Left cardiac atrium (tissue), 4 donors: ENCODE measurements around the gene DHX15. TPM values are rescaled to one million over a fixed set of nuclear protein-coding genes. Genes with fewer than 3 reads are reported as not detected.
A peak's percentile ranks its signal among the peaks of the same experiment; 100 is the strongest.

Experiments used
- ATAC-seq, 2 donors: fragments of 200-7000 bp; cut with Tn5 transposase; one replicate each; pipeline ENCODE4 v1.9.1; 2020; ENCODE audit warnings: mild to moderate bottlenecking in 2 of 2, moderate library complexity in 2 of 2
- DNase-seq: peaks from one replicate; pipeline ENCODE4 v3.0.0-alpha.2; 2020
- intact Hi-C, 2 donors: fragments of 100-400 bp; cut with DNase I; formaldehyde crosslinking; loops; one replicate each; pipeline versions ENCODE4 v1.14.1 to v1.15.1; 2022 to 2023
- long read RNA-seq: library from polyadenylated mRNA; unstranded; transcript quantifications from one replicate; pipeline ENCODE4 v2.0.0, GENCODE V29; 2021
- total RNA-seq, 2 donors: library from RNA; stranded (reverse); fragmentation: NEBNext Ultra II Directional; extraction: Animal tissue kit (Norgen Biotek cat#: 25700); gene quantifications; one replicate each; pipeline ENCODE4 v1.2.1, GENCODE V29; 2021
- donor health status: DM: no; HTN: yes; CAD: no.
- donor health status: DM: no; HTN: yes; CAD: no; lungs with severe emphysema.
- donor health status: DM: yes; HTN: yes; CAD: no.
- donor health status: Dilated cardiomyopathy.

The DHX15 gene
- 10 to 100 TPM; 53.2 to 87.3 TPM for total RNA-seq
- long read RNA-seq, transcript DHX15-201 (14 exons, 2,994 nt): major isoform, 99 of 118 reads
- long read RNA-seq, partial matches to known transcripts: 12 of 118 reads
- long read RNA-seq, other reads (novel, unspliced or antisense): 7 of 118 reads

DNA sequence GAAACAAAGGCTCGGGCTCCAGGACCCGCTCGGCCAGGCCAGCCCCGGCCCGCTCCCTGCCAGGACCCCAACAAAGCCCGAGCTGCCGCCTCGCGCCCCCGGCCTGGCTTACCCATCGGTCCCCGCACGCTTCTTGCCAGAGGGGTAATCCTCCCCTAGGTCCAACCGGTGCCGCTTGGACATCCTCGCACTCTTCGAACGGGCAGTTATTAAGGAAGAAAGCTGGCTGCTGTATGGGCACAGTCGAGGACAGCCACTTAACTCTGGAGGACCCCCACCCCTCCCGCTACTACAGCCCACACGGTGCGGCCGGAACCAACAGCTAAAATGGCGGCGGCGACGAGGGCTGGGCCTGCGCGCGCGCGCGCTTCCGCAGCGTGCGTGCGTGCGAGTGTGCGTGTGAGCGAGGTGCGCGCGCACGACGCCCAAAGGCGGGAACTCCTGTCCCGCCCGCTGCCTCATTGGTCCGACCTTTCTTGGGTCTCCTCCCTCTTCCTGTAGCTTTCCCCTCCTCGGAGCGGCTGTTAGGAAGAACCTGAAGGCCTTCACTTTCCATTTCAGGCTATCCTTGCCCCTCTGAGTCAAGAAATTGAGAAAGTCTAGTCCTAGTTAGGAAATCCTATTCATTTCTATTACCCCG, at the start of gene DHX15:
Gene DHX15 (minus strand): TSS at position 344 of the 640 bp plus-strand sequence. CDS start 161 bp downstream, at position 183.
- DNase-seq (peak; percentile 97), ATAC-seq (peak; percentile 97 to 99)
- intact Hi-C loops: loop anchor here in 1 of 2 donors (10.0 kb wide), 1 partner anchor 210 kb away; the partner anchor contains the start of gene SOD3

DNA sequence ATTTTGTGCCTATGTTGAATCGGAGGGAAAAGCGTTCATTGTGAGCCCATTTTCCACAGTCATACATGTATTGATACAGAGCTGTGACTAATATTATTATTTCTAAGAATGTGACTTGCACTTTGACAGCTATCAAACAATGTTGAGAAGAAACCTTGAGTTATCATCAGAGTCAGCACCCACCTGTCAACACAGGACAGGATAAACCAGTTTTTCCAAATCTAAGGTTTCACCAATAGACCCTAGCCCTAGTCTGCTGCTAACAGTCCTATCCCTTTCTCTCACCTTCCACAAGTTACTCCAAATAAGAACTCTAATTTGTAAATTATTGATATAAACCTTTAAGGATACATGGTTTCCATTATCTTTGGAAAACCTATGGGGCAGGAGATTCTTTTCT, 47.7 kb upstream of the DHX15 start:
- intact Hi-C loops: no loop called here
- DNase-seq (no peak), ATAC-seq (no peak)

DNA sequence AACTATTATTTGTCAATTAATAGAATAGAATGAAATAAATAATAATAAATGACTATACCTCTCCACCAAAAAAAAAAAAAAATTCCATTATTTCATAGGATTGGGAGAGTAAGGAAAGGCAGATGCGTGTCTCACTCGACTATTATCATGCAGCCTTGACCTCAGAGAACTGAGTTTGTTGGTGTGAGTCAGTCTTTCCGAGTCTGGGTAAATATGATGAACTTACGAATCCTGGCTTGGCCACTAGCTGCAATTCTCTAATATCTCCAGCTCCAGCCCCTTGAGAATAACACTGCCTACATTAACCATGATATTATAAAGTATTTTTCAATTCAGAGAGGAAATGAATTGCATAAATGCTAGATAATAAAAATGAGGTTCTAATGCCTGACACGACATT, 46.6 kb upstream of the DHX15 start:
- DNase-seq: no peak
- peak in 1 of 2 donors; percentile 73 for ATAC-seq
- intact Hi-C loops: no loop called here

DNA sequence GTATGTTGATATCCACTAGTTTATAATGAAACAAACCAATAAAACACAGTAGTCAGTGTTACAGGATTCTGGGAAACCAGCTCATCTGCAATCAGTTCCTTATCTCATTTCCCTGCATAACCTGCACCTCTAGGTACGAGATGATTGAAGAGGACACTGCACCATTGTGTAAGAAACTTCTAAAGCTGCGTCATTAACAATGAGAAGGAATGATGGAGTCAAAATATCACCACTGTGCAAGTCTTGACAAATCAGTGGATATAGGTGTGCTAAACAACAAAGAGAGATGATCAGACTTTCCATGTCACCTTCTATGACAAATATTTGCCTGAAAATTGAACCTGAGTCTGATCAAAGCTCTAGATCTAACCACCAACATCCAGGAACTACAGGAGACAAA, 40.7 kb upstream of the DHX15 start:
- DNase-seq: no peak
- intact Hi-C loops: no loop called here
- no peak for ATAC-seq

DNA sequence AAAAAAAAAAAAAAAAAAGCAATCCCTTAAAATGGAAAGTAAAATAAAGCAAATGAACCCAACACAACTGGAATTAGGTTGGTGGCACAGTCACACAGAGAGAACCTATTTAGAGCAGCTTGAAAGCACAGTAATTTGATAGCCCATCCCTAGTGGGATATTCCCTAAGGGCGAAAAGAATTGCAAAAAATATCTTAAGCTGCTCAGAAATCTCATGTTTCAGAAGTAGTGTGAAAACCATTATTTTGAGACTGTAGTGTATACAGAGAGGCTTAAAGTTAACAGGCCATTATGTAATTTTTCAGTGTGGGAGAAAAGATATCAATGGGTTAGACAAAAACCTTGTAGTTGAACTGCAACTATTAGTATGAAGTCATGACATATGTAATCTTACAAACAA, 40.0 kb upstream of the DHX15 start:
- DNase-seq: no peak
- intact Hi-C loops: no loop called here
- no peak for ATAC-seq

DNA sequence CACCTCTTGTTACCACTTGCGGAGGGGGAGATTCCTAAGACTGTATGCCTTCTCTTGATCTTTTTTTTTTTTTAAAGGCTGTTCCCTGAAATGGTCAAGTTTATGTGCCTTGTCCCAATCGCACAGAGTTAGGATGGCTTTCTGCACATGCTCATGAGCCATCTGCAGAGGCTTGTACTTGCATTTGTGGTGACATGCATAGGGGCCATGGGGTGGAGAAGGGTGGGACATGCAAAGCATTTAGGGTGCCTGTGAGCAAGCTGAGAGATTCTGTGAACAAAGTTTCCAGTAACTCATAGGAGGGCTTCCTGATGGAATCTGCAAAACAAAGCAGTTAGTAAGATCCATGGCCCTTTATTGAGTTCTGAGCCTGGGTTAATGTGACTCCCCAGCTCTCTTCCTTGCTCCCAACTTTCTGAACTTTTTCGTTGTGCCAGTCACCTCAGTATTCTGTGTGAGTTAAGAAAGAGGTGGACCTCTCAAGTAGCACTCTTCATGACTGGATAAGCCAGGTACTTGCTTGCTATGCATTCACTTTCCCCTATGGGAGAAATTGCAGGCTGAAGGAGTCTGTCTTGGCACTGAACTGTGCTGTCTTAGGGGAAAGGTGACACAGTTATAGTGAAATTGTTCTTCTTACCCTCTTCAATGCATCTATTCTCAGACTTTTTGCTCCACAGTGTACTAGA, 37.9 kb upstream of the DHX15 start:
- intact Hi-C loops: no loop called here
- no peak for ATAC-seq

DNA sequence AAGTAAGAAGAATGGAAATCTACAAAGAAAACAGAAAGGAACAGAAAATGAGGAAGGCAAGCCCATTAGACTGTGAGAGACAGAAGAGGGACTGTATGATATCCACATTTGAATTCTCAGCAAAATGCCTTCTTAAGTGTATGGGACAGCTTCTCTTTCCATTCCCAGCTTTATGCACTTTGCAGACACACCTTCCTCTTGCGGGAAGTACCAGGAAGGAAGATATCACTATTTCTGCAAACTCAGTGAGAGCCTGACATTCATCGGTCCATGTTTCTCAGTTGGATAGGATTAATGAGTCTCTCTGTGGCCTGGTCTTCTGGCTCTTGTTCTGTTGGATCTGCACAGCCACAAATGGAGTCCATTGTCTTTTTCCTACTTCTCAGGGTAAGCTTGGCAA, 31.6 kb upstream of the DHX15 start:
- intact Hi-C loops: no loop called here
- ATAC-seq (no peak), DNase-seq (no peak)

More for the DNA sequence above, 37.9 kb upstream of the DHX15 start:
- no peak for DNase-seq

DNA sequence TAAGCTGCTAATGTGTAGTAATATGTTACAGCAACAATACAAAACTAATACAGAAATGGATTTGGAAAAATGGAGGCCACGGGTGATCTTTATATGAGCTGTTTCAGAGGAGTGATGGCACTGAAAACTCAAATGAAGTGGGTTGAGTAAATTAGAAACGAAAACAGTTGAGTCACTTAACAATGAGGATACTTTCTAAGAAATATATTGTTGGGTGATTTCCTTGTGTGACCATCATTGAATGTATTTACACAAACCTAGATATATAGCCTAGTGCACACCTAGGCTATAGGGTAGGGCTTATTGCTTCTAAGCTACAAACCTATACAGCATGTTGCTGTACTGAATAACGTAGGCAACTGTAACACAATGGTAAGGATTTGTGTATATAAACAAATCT, 30.5 kb upstream of the DHX15 start:
- ATAC-seq (no peak), DNase-seq (no peak)
- intact Hi-C loops: no loop called here

DNA sequence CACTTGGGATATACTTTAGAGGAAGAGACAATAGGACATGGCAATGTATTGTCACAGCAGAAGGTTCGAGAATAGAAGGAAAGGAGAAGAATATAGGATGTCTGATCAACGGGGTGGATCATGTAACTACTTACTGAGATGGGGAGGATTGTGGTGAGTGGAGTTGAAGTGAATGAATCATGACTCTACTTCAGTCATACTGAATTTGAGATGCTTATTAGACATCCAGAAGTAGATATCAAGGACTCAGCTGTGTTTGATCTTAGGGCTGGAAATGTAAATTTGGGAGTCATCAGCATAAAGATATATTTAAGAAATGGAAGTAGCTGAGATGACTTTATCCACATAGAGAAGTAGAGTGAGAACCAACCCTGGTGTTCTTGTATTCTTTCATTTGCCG, 29.1 kb upstream of the DHX15 start:
- no peak for ATAC-seq
- intact Hi-C loops: no loop called here
- no peak for DNase-seq

DNA sequence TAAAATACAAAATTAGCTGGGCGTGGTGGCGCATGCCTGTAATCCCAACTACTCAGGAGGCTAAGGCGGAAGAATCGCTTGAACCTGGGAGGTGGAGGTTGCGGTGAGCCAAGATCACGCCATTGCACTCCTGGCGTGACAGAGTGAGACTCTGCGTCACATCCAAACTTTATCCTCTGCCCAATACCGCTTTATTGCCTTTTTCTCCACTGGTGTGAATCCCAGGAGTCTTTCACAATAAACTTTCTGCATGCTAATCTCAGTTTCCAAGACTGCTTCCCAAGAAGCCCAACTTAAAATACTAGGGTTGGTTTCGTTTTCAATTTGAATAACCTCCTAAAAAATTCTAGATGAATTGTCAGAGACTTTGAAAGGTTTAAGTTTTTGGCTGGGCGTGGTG, 27.2 kb upstream of the DHX15 start:
- DNase-seq (no peak), ATAC-seq (peak in 1 of 2 donors; percentile 85)
- intact Hi-C loops: no loop called here

DNA sequence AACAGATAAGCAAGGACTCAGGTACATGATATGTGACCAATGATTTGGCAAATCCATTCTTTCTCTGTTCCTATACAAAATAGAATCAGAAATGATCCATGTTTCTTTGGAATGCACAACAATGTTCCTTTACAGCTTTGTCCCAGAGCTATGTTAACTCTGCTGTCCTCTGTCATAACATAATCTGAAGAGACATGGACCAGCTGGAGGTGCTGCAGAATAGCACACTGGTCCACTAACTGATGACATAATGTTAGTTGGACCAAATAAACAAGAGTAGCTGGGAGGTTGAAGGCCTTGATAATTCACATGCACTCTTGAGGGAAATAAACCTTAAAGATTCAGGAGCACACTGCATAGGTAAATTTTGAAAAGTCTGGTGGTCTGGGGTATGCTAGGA, 23.0 kb upstream of the DHX15 start:
- intact Hi-C loops: no loop called here
- ATAC-seq (peak in 1 of 2 donors; percentile 53), DNase-seq (no peak)

DNA sequence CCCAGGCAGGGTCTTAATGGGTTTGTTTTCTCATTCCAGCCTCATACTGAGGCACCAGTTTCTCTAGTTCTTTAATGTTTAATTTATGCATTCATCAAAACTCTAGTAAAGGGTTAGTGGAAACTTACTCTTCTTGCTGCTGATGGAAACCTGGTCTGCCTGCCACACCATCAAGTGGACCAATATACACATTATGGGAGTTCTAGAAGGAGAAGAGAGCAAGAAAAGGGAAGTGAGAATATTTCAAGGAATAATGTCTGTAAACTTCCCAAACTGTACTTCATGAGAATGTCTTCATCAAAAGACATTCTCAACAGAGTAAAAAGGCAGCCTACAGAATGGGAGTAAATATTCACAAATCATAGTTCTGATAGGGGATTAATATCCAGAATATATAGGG, 20.9 kb upstream of the DHX15 start:
- ATAC-seq: no peak
- intact Hi-C loops: no loop called here

DNA sequence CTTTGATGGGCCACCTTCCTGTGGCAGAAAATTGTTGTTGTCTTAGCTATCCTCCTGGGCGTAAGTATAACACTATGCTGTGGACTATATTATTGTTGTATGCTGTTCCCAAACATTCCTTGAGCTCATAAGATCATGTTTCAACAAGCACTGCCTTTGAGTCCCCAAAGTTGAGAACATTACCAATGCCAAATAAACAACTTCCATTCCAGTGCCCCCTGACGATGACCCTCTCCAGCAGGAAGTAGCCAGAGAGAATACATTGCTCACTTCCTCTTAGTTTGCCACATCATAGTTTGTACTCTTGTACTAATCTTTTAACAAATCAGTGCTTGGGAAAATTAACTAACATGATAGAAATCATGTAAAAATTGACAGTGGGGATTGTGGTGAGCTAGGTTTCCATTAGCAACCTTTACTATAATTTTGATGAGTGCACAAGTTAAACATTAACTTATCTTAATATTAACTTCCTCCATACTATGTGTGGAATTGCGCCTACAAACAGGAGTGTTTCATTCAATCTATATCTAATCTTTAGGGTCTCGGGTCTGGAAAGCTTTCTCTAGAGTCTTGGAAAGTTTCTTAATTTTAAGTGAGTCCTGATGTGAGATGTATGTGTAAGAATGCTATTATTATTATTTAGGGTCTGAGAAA, 20.3 kb upstream of the DHX15 start:
- no peak for DNase-seq
- intact Hi-C loops: no loop called here
- ATAC-seq: no peak

More for the DNA sequence above, 20.9 kb upstream of the DHX15 start:
- no peak for DNase-seq

DNA sequence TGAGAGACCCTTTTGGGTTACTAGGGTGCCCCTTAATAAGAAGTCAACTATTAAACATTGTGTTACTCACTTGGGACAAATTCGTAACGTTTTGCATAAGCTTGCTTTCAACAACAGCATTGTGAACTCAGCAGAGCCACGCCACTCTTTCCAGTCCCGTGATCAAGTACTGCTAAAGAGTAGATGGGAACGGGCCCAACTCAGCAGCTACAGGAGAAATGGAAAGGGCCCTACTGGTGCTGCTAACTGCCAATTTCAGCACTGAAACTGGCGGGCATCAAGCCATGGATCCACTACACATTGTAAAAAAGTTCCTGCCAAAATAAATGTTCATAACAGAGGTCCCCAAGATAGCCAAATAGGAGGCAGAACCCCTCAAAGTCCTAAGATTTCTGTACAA, 19.0 kb upstream of the DHX15 start:
- intact Hi-C loops: no loop called here
- DNase-seq (peak; percentile 43), ATAC-seq (peak; percentile 41 to 65)

DNA sequence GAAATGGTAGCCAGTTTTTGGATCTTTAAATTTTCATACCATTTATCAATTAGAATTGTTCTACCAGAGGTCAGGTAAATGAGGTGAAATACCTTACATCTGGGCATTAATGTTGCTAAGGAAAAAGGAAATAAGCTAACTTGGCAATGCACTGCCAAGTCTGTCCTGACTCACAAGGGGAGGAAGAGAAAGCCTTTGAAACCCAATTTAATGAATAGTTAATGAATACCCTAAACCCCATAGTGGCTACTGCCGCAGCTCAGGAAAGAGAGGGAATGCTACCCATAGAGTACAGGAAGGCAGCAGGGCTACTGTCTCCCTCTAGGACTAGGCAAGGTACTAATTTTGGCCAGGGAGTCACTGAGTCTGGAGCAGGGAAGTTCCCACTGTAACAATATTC, 16.8 kb upstream of the DHX15 start:
- DNase-seq (no peak), ATAC-seq (no peak)
- intact Hi-C loops: no loop called here

DNA sequence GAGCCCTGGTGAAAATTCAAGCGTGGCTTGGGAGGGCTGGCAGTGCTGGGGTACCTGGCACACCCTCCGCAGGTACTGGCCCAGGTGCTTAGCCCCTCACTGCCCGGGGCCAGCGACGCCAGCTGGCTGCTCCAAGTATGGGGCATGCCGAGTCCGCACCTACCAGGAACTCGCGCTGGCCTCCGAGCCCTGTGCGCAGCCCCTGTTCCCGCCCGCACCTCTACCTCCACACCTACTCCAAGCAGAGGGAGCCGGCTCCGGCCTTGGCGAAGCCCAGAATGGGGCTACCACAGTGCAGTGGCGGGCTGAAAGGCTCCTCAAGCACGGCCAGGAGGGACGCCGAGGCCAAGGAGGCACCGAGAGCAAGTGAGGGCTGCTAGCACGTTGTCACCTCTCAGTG, 14.9 kb upstream of the DHX15 start:
- intact Hi-C loops: no loop called here
- DNase-seq: no peak
- ATAC-seq: no peak

DNA sequence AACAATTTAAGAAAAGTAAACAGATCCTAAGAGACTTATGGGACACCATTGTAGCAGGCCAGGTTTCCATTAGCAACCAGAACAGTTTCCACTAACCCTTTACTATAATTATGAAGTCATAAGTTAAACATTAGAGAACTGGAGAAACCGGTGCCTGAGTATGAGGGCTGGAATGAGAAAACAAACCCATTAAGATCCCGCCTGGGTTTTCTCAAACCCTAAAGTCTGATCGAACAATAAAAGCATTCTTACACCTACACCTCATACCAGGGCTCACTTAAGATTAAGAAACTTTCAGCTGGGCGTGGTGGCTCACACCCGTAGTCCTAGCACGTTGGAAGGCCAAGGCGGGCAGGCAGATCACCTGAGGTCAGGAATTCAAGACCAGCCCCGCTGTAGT, 13.7 kb upstream of the DHX15 start:
- DNase-seq: no peak
- no peak for ATAC-seq
- intact Hi-C loops: no loop called here

DNA sequence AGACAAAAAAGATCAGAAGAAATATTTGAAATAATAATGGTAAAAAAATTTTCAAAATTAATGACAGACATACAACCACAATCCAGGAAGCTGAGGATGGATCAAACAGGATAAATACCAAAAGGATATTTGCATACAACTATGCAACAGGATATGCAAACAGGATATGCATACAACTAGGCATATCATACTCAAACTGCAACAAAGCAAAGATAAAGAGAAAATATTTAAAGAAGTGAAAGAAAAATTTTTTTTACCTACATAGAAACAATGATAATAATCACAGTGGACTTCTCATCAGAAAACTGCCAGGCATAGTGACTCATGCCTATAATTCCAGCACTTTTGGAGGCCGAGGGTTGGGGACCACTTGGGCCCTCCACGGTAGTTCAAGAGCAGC, 11.3 kb upstream of the DHX15 start:
- intact Hi-C loops: no loop called here
- ATAC-seq (no peak), DNase-seq (no peak)

DNA sequence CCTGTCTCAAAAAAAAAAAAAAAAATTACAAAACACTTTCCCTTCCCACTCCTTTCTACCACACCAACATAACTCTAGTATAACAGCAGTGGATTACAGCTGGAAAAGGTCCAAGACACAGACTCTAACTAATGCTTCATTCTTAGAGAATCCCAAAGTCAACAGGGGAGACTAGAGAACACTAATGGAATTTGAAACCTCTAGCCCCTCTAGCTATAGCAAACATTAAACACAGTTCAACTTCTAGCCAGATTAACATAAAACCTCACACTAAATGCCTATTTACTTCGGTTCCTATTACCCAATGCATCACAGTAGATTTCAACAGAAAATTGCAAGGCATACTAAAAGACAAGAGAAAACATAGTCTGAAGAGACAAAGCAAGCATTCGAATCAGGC, 10.5 kb upstream of the DHX15 start:
- ATAC-seq (no peak), DNase-seq (no peak)
- intact Hi-C loops: no loop called here

DNA sequence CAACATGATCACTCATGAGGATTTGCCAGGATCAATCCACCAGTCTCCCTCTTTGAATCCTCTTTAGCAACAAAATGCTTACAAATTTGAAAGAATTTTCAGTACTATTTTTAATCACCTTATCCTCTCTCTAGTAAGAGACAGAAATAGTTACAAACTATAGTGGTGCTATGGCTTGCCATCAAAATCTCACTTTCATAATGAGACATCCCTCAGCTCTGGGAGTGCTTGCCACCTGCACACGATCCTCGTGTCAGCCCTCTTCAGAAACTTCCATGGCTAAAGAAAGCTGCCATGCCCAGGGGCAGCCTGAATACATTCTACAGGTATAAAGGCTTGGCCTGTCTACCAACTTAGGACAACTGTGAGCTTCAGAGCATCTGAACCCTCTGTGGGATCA, 5.1 kb upstream of the DHX15 start:
- no peak for ATAC-seq
- no peak for DNase-seq
- intact Hi-C loops: loop anchor here in 1 of 2 donors (10.0 kb wide), 1 partner anchor 205 kb away; the partner anchor contains the start of gene SOD3
